Dedifferentiated amniotic fluid mesenchymal stem cell (primary cell): ENCODE results near the gene SCAANT1.

Experiments
- DNase-seq: peaks from one replicate; pipeline ENCODE4 v3.0.0-alpha.2; 2016; ENCODE audit errors: extremely low spot score

SCAANT1 gene

GRCh38 chr3:63934041-63934866 lies 22.1 kb upstream of the SCAANT1 start:
- no peak for DNase-seq

GRCh38 chr3:63933459-63933858 lies 21.3 kb upstream of the SCAANT1 start:
- DNase-seq, result no peak

- DNase-seq, result no peak
These were observed 20.5 kb upstream of the SCAANT1 start for GRCh38 chr3:63932509-63933212.

- DNase-seq, result no peak
These were observed 19.1 kb upstream of the SCAANT1 start for GRCh38 chr3:63931290-63931689.

- no peak for DNase-seq
These were observed 15.5 kb upstream of the SCAANT1 start for GRCh38 chr3:63927422-63928280.

- no peak for DNase-seq
These were observed 14.1 kb upstream of the SCAANT1 start for GRCh38 chr3:63926309-63926708.

- no peak for DNase-seq
These were observed 10.5 kb upstream of the SCAANT1 start for GRCh38 chr3:63922491-63923199.

GRCh38 chr3:63921741-63922482 lies 9.7 kb upstream of the SCAANT1 start:
- DNase-seq, result no peak

- no peak for DNase-seq
These were observed 7.8 kb upstream of the SCAANT1 start for GRCh38 chr3:63920001-63920400.

GRCh38 chr3:63918321-63918720 lies 6.1 kb upstream of the SCAANT1 start:
- peak; percentile 36 for DNase-seq

GRCh38 chr3:63914312-63914711 lies 2.1 kb upstream of the SCAANT1 start:
- no peak for DNase-seq

- no peak for DNase-seq
These were observed 795 bp upstream of the SCAANT1 start for GRCh38 chr3:63912768-63913588.

- no peak for DNase-seq
These were observed 692 bp downstream of the SCAANT1 start for GRCh38 chr3:63911509-63911872.

- no peak for DNase-seq
These were observed 1.3 kb downstream of the SCAANT1 start for GRCh38 chr3:63910891-63911290.

- no peak for DNase-seq
These were observed 2.2 kb downstream of the SCAANT1 start for GRCh38 chr3:63910001-63910400.

GRCh38 chr3:63909431-63909830 lies 2.8 kb downstream of the SCAANT1 start:
- no peak for DNase-seq

GRCh38 chr3:63908776-63909175 lies 3.4 kb downstream of the SCAANT1 start:
- no peak for DNase-seq

- no peak for DNase-seq
These were observed 4.0 kb downstream of the SCAANT1 start for GRCh38 chr3:63908081-63908736.
